Neutrophil (primary cell): ENCODE measurements around the gene NDUFB5.

Experiments used
- H3K27ac ChIP-seq: fragments of 200-600 bp; sonication (generic); 2 replicates; pipeline ENCODE4 v1.5.1; 2016; ENCODE audit warnings: mild to moderate bottlenecking, moderate library complexity
- H3K27me3 ChIP-seq: fragments of 200-600 bp; sonication (generic); 2 replicates; pipeline ENCODE4 v1.6.0; 2016; ENCODE audit warnings: mild to moderate bottlenecking
- H3K36me3 ChIP-seq: fragments of 200-600 bp; sonication (generic); 2 replicates; pipeline ENCODE4 v1.5.1; 2017
- H3K4me1 ChIP-seq, 2 experiments: fragments of 200-600 bp in 1 of 2; sonication (generic) in 1 of 2; 1 replicate in 1 of 2; 2 replicates in 1 of 2; pipeline versions ENCODE4 v1.5.1 to v1.6.1; 2013 to 2016; ENCODE audit warnings: low read depth in 1 of 2, low read length in 1 of 2, mild to moderate bottlenecking in 1 of 2, moderate library complexity in 1 of 2; ENCODE audit not compliant: control insufficient read depth in 1 of 2, insufficient read depth in 1 of 2
- H3K4me3 ChIP-seq, 2 experiments: fragments of 200-600 bp in 1 of 2; sonication (generic) in 1 of 2; 1 replicate in 1 of 2; 2 replicates in 1 of 2; pipeline ENCODE4 v1.5.1; 2013 to 2016; ENCODE audit warnings: low read depth in 1 of 2, low read length in 1 of 2, mild to moderate bottlenecking in 1 of 2, moderate library complexity in 1 of 2
- H3K9me3 ChIP-seq: fragments of 200-600 bp; sonication (generic); 2 replicates; pipeline ENCODE4 v1.5.1; 2016
- TF ChIP-seq, protein P1 (sequence below): fragments of 200-600 bp; sonication (generic); IDR thresholded peaks from 2 replicates; pipeline ENCODE4 v1.5.1; 2016; ENCODE audit warnings: antibody characterized with exemption

The NDUFB5 gene

DNA sequence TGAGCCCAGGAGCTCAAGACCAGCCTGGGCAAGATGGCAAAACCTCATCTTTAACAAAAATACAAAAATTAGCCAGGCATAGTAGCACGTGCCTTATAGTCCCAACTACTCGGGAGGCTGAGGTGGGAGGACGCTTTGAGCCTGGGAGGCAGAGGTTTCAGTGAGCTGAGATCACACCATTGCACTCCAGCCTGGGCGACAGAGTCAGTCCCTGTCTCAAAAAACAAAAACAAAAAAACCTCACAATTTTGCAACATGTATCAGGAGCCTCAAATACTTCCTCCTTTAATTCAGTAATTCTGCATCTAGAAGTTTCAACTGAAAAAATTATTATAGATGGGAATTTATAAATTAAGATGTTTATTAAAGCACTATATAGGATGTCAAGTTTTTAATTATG lies 1.3 kb upstream of the NDUFB5 start:
- no peak overlapping the region for H3K4me3 ChIP-seq
- H3K27me3 ChIP-seq = no peaks in the 10 kb centered on the region
- H3K27ac ChIP-seq = no peak overlapping the region
- H3K4me1 ChIP-seq = peaks cover 13 to 20% of the 10 kb centered on the region in 2 experiments
- H3K9me3 ChIP-seq = no peaks in the 10 kb centered on the region
- H3K36me3 ChIP-seq = peaks cover 39% of the 10 kb centered on the region
- TF ChIP-seq, protein P1, sequence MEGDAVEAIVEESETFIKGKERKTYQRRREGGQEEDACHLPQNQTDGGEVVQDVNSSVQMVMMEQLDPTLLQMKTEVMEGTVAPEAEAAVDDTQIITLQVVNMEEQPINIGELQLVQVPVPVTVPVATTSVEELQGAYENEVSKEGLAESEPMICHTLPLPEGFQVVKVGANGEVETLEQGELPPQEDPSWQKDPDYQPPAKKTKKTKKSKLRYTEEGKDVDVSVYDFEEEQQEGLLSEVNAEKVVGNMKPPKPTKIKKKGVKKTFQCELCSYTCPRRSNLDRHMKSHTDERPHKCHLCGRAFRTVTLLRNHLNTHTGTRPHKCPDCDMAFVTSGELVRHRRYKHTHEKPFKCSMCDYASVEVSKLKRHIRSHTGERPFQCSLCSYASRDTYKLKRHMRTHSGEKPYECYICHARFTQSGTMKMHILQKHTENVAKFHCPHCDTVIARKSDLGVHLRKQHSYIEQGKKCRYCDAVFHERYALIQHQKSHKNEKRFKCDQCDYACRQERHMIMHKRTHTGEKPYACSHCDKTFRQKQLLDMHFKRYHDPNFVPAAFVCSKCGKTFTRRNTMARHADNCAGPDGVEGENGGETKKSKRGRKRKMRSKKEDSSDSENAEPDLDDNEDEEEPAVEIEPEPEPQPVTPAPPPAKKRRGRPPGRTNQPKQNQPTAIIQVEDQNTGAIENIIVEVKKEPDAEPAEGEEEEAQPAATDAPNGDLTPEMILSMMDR = no peak

DNA sequence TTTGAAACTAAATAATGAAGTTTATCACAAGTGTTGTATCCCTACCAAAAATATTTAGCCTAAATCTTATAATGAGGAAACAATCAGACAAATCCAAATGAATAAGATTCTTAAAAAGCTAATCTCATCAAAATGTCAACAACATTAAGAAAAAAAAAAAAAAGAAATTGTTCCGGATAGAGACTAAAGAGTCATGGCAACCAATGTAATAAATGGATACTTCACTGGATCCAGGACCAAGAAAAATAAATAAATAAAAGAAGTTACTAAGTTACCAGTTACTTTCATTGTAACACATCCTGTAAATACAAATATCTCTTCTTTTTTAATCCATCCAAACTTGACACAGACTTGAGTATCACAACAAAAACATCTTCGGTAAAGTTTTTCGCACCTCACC lies 763 bp upstream of the NDUFB5 start:
- peaks cover 33% of the 10 kb centered on the region for H3K36me3 ChIP-seq
- no peaks in the 10 kb centered on the region for H3K27me3 ChIP-seq
- H3K4me1 ChIP-seq = peaks cover 13 to 20% of the 10 kb centered on the region in 2 experiments
- peak overlapping the region; percentile 76 to 77 for H3K4me3 ChIP-seq
- no peaks in the 10 kb centered on the region for H3K9me3 ChIP-seq
- H3K27ac ChIP-seq = peak overlapping the region; percentile 87
- TF ChIP-seq, protein P1 = no peak

DNA sequence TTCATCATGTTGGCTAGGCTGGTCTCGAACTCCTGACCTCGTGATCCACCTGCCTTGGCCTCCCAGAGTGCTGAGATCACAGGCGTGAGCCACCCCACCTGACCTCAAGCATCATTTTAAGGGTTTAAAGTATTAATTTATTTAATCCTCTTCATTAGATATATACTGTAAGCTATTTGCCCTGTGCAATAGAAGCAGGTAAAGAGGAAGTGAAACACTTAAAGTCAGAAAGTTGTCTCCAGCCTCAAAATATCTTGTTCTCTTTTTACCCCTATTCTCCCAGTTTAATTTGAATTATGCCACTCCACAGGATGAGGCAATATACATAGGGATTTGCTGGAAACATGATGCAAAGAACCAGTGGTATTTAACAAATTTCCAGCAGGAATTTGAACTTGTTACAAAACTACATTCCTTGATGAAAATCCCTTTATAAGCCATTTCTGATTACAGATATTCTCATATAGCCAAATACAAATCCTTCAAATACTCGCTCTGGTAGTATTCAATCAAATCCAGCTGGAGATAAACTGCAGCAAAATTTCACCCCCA lies 2.0 kb downstream of the NDUFB5 start:
- no peak overlapping the region for H3K27ac ChIP-seq

DNA sequence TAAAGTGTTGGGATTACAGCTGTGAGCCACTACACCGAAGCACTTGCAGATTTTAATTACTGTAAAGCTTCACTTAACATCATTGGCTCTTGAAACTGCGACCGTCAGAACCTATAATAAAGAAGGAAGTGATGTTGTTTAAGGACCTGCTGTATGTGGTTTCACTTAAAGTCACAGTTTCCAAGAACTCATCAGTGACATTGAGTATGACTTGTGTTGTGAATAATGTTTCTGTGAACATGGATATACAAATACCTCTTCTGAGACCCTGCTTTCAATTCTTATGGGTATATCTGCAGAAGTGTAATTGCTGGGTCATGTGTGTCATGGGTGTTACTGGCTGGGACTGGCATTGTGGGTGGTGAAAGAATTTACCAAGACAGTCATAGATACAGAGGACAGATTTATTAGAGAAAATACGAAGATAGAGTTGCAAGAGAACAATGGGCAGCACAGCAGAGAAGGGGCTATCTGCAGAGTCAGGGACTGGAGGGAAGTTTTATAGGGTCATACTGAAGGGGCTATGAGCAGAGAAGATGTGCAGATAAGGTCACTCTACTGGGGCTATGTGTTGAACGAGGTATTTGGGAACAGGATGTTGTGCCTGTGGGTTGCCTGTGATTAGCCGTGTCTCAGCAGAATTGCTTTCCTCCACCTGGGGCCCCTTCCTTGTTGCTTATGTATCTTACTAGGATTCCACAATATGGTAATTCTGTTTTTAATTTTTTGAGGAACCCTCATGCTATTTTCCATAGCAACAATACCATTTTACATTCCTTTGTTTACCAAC lies 4.5 kb downstream of the NDUFB5 start:
- H3K27ac ChIP-seq = no peak overlapping the region
- peaks cover 8 to 10% of the 10 kb centered on the region in 2 experiments for H3K4me1 ChIP-seq
- TF ChIP-seq, protein P1 = no peak
- peaks cover 3% of the 10 kb centered on the region for H3K36me3 ChIP-seq
- H3K27me3 ChIP-seq = no peaks in the 10 kb centered on the region
- no peak overlapping the region for H3K4me3 ChIP-seq
- no peaks in the 10 kb centered on the region for H3K9me3 ChIP-seq

More for the DNA sequence above, 2.0 kb downstream of the NDUFB5 start:
- peaks cover 6% of the 10 kb centered on the region for H3K36me3 ChIP-seq
- no peaks in the 10 kb centered on the region for H3K27me3 ChIP-seq
- H3K9me3 ChIP-seq = no peaks in the 10 kb centered on the region
- H3K4me1 ChIP-seq = peaks cover 13 to 20% of the 10 kb centered on the region in 2 experiments
- no peak overlapping the region for H3K4me3 ChIP-seq
- TF ChIP-seq, protein P1 = no peak

DNA sequence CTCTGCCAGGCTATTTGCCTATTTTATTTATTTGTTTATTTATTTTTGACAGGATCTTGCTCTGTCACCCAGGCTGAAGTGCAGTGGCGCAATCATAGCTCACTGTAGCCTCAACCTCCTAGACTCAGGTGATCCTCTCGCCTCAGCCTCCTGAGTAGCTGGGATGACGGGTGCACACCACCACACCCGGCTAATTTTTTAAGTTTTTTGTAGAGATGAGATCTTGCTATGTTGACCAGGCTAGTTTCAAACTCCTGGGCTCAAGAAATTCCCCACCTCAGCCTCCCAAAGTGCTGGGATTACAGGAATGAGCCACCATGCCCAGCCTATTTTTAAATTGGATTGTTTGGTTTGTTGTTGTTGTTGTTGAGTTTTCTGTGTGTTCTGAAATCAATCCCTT lies 5.5 kb downstream of the NDUFB5 start:
- H3K9me3 ChIP-seq = no peaks in the 10 kb centered on the region
- H3K36me3 ChIP-seq = peaks cover 3% of the 10 kb centered on the region

More for the DNA sequence above, 5.5 kb downstream of the NDUFB5 start:
- Histone ChIP-seq H3K27me3 (no peaks in the 10 kb centered on the region), H3K4me1 (peaks cover 4 to 5% of the 10 kb centered on the region in 2 experiments), H3K4me3 (no peak overlapping the region), H3K27ac (no peak overlapping the region)
- TF ChIP-seq, protein P1 = no peak
